SK-N-SH (cell line): ENCODE results near the gene JAZF1. TPM values are rescaled to one million over a fixed set of nuclear protein-coding genes. Genes with fewer than 3 reads are reported as not detected.
A peak's percentile ranks its signal among the peaks of the same experiment; 100 is the strongest.

ENCODE experiments used
- CTCF ChIA-PET: fragments of 300-600, 350-600 bp; formaldehyde crosslinking; extraction: SDS; loops from one replicate; lab custom pipeline; 2021; lab: Yijun Ruan, JAX
- POLR2A ChIA-PET: fragments of 350-600 bp; sonication (Branson Sonifier 250); formaldehyde crosslinking; extraction: SDS; loops from one replicate; lab custom pipeline; 2020; ENCODE audit warnings: antibody characterized with exemption, inconsistent platforms; lab: Yijun Ruan, JAX
- DNase-seq: peaks from one replicate; pipeline ENCODE4 v3.0.0; 2012
- H2AFZ ChIP-seq: fragments of 200-600 bp; sonication (generic); 2 replicates; pipeline ENCODE4 v1.8.1; 2016; ENCODE audit warnings: antibody characterized with exemption, mild to moderate bottlenecking, low read depth
- H3F3A ChIP-seq: fragments of 200-600 bp; sonication (generic); replicated peaks from 2 replicates; pipeline ENCODE3; 2016; ENCODE audit warnings: antibody characterized with exemption, mild to moderate bottlenecking; ENCODE audit not compliant: insufficient read depth
- H3K27ac ChIP-seq, 2 experiments: fragments of 200-500 bp in 1 of 2; fragments of 200-600 bp in 1 of 2; sonication (Bioruptor generic) in 1 of 2; sonication (generic), shearing (Covaris generic) in 1 of 2; 2 replicates each; pipeline versions ENCODE4 v1.5.1 to v1.6.1; 2014 to 2016; ENCODE audit warnings: low read depth in 2 of 2, inconsistent platforms in 1 of 2, low read length in 1 of 2, mild to moderate bottlenecking in 1 of 2, mixed read lengths in 1 of 2
- H3K27me3 ChIP-seq: fragments of 200-600 bp; sonication (generic), shearing (Covaris generic); 2 replicates; pipeline ENCODE4 v1.6.1; 2016; ENCODE audit warnings: mixed run types; ENCODE audit not compliant: insufficient read depth
- H3K36me3 ChIP-seq, 2 experiments: fragments of 200-500 bp in 1 of 2; fragments of 200-600 bp in 1 of 2; sonication (Bioruptor generic) in 1 of 2; sonication (generic) in 1 of 2; replicated peaks in 1 of 2; 2 replicates each; pipeline versions ENCODE3 to v1.5.1; 2014 to 2016; ENCODE audit warnings: low read length in 1 of 2, mild to moderate bottlenecking in 1 of 2; ENCODE audit not compliant: insufficient read depth in 2 of 2, control insufficient read depth in 1 of 2
- H3K4me1 ChIP-seq, 2 experiments: fragments of 200-500 bp in 1 of 2; fragments of 200-600 bp in 1 of 2; sonication (Bioruptor generic) in 1 of 2; sonication (generic), shearing (Covaris generic) in 1 of 2; 2 replicates each; pipeline versions ENCODE4 v1.5.1 to v1.6.1; 2014 to 2016; ENCODE audit warnings: low read depth in 1 of 2, low read length in 1 of 2, mixed run types in 1 of 2; ENCODE audit not compliant: insufficient read depth in 2 of 2, control insufficient read depth in 1 of 2
- H3K4me2 ChIP-seq: fragments of 200-600 bp; sonication (generic), shearing (Covaris generic); 2 replicates; pipeline ENCODE4 v1.6.1; 2017; ENCODE audit warnings: mixed run types
- H3K4me3 ChIP-seq, 2 experiments: fragments of 200-500 bp in 1 of 2; fragments of 200-600 bp in 1 of 2; sonication (Bioruptor generic) in 1 of 2; sonication (generic), shearing (Covaris generic) in 1 of 2; 2 replicates each; pipeline versions ENCODE4 v1.5.1 to v1.8.1; 2014 to 2016; ENCODE audit warnings: low read depth in 2 of 2, inconsistent platforms in 1 of 2, low read length in 1 of 2, mild to moderate bottlenecking in 1 of 2, mixed read lengths in 1 of 2, moderate library complexity in 1 of 2
- H3K79me2 ChIP-seq: fragments of 200-600 bp; sonication (generic); 2 replicates; pipeline ENCODE4 v1.8.1; 2017; ENCODE audit warnings: mild to moderate bottlenecking; ENCODE audit not compliant: insufficient read depth
- H3K9ac ChIP-seq: fragments of 200-600 bp; sonication (generic); 2 replicates; pipeline ENCODE4 v1.6.1; 2017; ENCODE audit warnings: mixed run types
- H3K9me2 ChIP-seq: fragments of 200-600 bp; sonication (generic); 2 replicates; pipeline ENCODE4 v1.6.1; 2017; ENCODE audit warnings: mixed run types
- H3K9me3 ChIP-seq: fragments of 200-600 bp; sonication (generic); 2 replicates; pipeline ENCODE4 v1.6.1; 2017; ENCODE audit warnings: mixed run types, mild to moderate bottlenecking, moderate library complexity
- H4K20me1 ChIP-seq: fragments of 200-600 bp; sonication (generic); 2 replicates; pipeline ENCODE4 v1.6.1; 2017; ENCODE audit warnings: mild to moderate bottlenecking, mixed run types; ENCODE audit not compliant: insufficient read depth
- CTCF ChIP-seq: fragments of 200-600 bp; sonication (generic); IDR thresholded peaks from 2 replicates; pipeline ENCODE4 v1.6.1; 2017; ENCODE audit warnings: antibody characterized with exemption, mild to moderate bottlenecking, moderate library complexity
- EP300 ChIP-seq, 2 experiments: IDR thresholded peaks; 2 replicates each; pipeline versions ENCODE4 v1.4.0 to v1.6.1; 2012; ENCODE audit warnings: borderline replicate concordance in 1 of 2, low read depth in 1 of 2, low read length in 1 of 2
- EZH2phosphoT487 ChIP-seq: fragments of 200-600 bp; sonication (generic); IDR thresholded peaks from 2 replicates; pipeline ENCODE4 v1.6.1; 2017; ENCODE audit warnings: low read depth, mixed run types, mild to moderate bottlenecking, antibody characterized with exemption, moderate library complexity, borderline replicate concordance
- FOXM1 ChIP-seq: IDR thresholded peaks from 2 replicates; pipeline ENCODE4 v1.4.0; 2012; ENCODE audit warnings: low read depth, mild to moderate bottlenecking
- GATA2 ChIP-seq: sonication (generic); formaldehyde crosslinking; IDR thresholded peaks from 2 replicates; pipeline ENCODE4 v1.5.0; 2020; ENCODE audit warnings: mild to moderate bottlenecking, missing genetic modification reagents
- MAX ChIP-seq: IDR thresholded peaks from 2 replicates; pipeline ENCODE4 v1.4.0; 2012; ENCODE audit warnings: low read depth
- MEF2A ChIP-seq: IDR thresholded peaks from 2 replicates; pipeline ENCODE4 v1.4.0; 2012; ENCODE audit warnings: low read depth, borderline replicate concordance
- NFIC ChIP-seq: IDR thresholded peaks from 2 replicates; pipeline ENCODE4 v1.4.0; 2012; ENCODE audit warnings: borderline replicate concordance
- PBX3 ChIP-seq: IDR thresholded peaks from 2 replicates; pipeline ENCODE4; 2012
- RAD21 ChIP-seq: IDR thresholded peaks from 2 replicates; pipeline ENCODE4 v1.6.1; 2012; ENCODE audit warnings: mild to moderate bottlenecking, low read length
- RCOR1 ChIP-seq: fragments of 150-350 bp; IDR thresholded peaks from 2 replicates; pipeline ENCODE4 v1.6.1; 2017; ENCODE audit warnings: antibody characterized with exemption, low read length
- RFX5 ChIP-seq: IDR thresholded peaks from 2 replicates; pipeline ENCODE4 v1.6.1; 2012; ENCODE audit warnings: mild to moderate bottlenecking, improper control_type of control experiment, low read length
- RXRA ChIP-seq: IDR thresholded peaks from 2 replicates; pipeline ENCODE4 v1.4.0; 2012; ENCODE audit warnings: low read depth, mild to moderate bottlenecking, borderline replicate concordance
- TAF1 ChIP-seq: IDR thresholded peaks from 2 replicates; pipeline ENCODE4 v1.6.1; 2012; ENCODE audit warnings: low read depth, mild to moderate bottlenecking, low read length, moderate library complexity, borderline replicate concordance
- ZBTB33 ChIP-seq: IDR thresholded peaks from 2 replicates; pipeline ENCODE4 v1.4.0; 2012; ENCODE audit warnings: low read depth, borderline replicate concordance
- WGBS: methylation state at CpG from one replicate; pipeline ENCODE4 v1.1.6; 2017; ENCODE audit warnings: low lambda C conversion rate; 5-methylcytosine and 5-hydroxymethylcytosine counted together
- polyA plus RNA-seq, 3 experiments: library from polyadenylated mRNA; depleted of rRNA; stranded (reverse); fragments of >200 nt; gene quantifications; 2 replicates each; pipeline ENCODE4 v1.2.3, GENCODE V29; 2012

The JAZF1 gene
- polyA plus RNA-seq, 1 of the 3 experiments (the other 2 are of a cell fraction) = 1.7 TPM

- no peak for TF ChIP-seq TAF1
Observed at GRCh38 chr7:27992755-27993493, 187.7 kb downstream of the JAZF1 start (continued).

GRCh38 chr7:27992097-27992496 is 188.5 kb downstream of the JAZF1 start:
- peaks cover 8% of the 10 kb centered on the region for H3F3A ChIP-seq
- no peak overlapping the region for H2AFZ ChIP-seq
- no peak for TF ChIP-seq RFX5
- 0 out of 2 replicates have a peak, but pooled peaks have one; percentile 26 for TF ChIP-seq FOXM1
- H3K9ac ChIP-seq = no peak overlapping the region
- H3K27me3 ChIP-seq = no peaks in the 10 kb centered on the region
- ChIA-PET POLR2A (no interaction called here), CTCF (no interaction called here)
- H3K27ac ChIP-seq = no peak overlapping the region
- DNase-seq = no peak
- H3K4me1 ChIP-seq = peaks cover 9 to 13% of the 10 kb centered on the region in 2 experiments
- H3K9me3 ChIP-seq = no peaks in the 10 kb centered on the region
- WGBS = 94% methylated on average over 4 of the region's 4 CpGs
- H3K36me3 ChIP-seq = no peaks in the 10 kb centered on the region
- no peaks in the 10 kb centered on the region for H3K9me2 ChIP-seq
- H3K4me2 ChIP-seq = no peak overlapping the region
- no peaks in the 10 kb centered on the region for H4K20me1 ChIP-seq
- H3K4me3 ChIP-seq = no peak overlapping the region
- no peaks in the 10 kb centered on the region for H3K79me2 ChIP-seq

GRCh38 chr7:27991006-27991528 is 189.5 kb downstream of the JAZF1 start:
- no peak for TF ChIP-seq MEF2A
- TF ChIP-seq CTCF = no peak
- no peak for TF ChIP-seq EP300 (IDR thresholded peaks at IDR 0.05; ENCODE audit: borderline replicate concordance in 1 of 2, low read depth in 1 of 2, low read length in 1 of 2)
- TF ChIP-seq NFIC = no peak
- no peak for TF ChIP-seq EZH2phosphoT487
- TF ChIP-seq MAX = no peak
- no peak for TF ChIP-seq RAD21
- no peak for TF ChIP-seq ZBTB33
- no peak for TF ChIP-seq RXRA
- no peak for TF ChIP-seq RCOR1
- no peak for TF ChIP-seq GATA2
- TF ChIP-seq PBX3 = no peak
- no peak for TF ChIP-seq TAF1
- ChIA-PET CTCF (interaction anchor here (1.0 kb wide), 1 partner anchor 21 kb away, joined by 3 read pairs; no protein-coding TSS in a partner anchor), POLR2A (interaction anchor here (0.5 kb wide), 1 partner anchor 122 kb away, joined by 3 read pairs; no protein-coding TSS in a partner anchor)
- Histone ChIP-seq H3K36me3 (no peaks in the 10 kb centered on the region), H2AFZ (no peak overlapping the region), H3K79me2 (no peaks in the 10 kb centered on the region), H3K9me2 (no peaks in the 10 kb centered on the region), H3K4me2 (no peak overlapping the region), H3K9ac (no peak overlapping the region), H3K9me3 (no peaks in the 10 kb centered on the region), H4K20me1 (no peaks in the 10 kb centered on the region), H3F3A (peaks cover 8% of the 10 kb centered on the region), H3K4me3 (no peak overlapping the region), H3K27me3 (no peaks in the 10 kb centered on the region), H3K27ac (no peak overlapping the region), H3K4me1 (peaks cover 9 to 13% of the 10 kb centered on the region in 2 experiments)
- DNase-seq = no peak
